ENCODE results near the gene ALKBH4. TPM values are rescaled to one million over a fixed set of nuclear protein-coding genes. Genes with fewer than 3 reads are reported as not detected.

Gene ALKBH4
- polyA plus RNA-seq, 4 donors = 6.7 to 10.1 (median 8.9) TPM

GRCh38 chr7:102453319-102453718 lies 11.3 kb downstream of the ALKBH4 start:
- Histone ChIP-seq H3K4me3 (ENCODE audit: low read depth in 1 of 3, low read length in 3 of 3) (no peak overlapping the region), H3K9me3 (ENCODE audit: control insufficient read depth in 2 of 2, insufficient read depth in 1 of 2, low read depth in 1 of 2, low read length in 1 of 2) (no peaks in the 10 kb centered on the region), H3K27ac (ENCODE audit: low read depth in 1 of 3, low read length in 2 of 3) (no peak overlapping the region), H3K27me3 (ENCODE audit: control insufficient read depth in 3 of 3, insufficient read depth in 3 of 3, low read length in 3 of 3) (no peaks in the 10 kb centered on the region), H3K36me3 (ENCODE audit: control insufficient read depth in 3 of 3, insufficient read depth in 2 of 3, low read depth in 1 of 3, low read length in 3 of 3) (peaks cover 7 to 37% (median 13%) of the 10 kb centered on the region in 3 donors), H3K4me1 (ENCODE audit: control insufficient read depth in 3 of 3, insufficient read depth in 2 of 3, low read depth in 1 of 3, low read length in 2 of 3) (no peaks in the 10 kb centered on the region)
- WGBS, 3 donors = 80 to 83% (median 83%) methylated on average over 7 of the region's 7 CpGs
- FAIRE-seq (no peak), DNase-seq (no peak)

DNA sequence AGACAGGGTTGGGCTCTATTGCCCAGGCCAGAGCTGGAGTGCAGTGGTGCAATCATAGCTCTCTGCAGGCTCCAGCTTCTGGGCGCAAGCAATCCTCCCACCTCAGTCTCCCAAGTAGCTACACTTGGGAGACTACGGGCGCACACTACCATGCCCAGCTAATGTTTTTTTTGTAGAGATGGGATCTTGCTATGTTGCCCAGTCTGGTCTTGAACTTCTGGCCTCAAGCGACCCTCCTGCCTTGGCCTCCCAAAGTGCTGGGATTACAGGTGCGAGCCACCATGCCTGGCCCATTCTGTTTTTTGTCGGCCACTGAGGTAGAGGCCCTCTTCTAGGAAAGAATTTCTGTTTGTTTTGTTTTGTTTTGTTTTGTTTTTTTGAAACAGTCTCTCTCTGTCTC lies 12.2 kb downstream of the ALKBH4 start:
- peaks cover 2 to 35% (median 9%) of the 10 kb centered on the region in 3 donors for H3K36me3 ChIP-seq (ENCODE audit: control insufficient read depth in 3 of 3, insufficient read depth in 2 of 3, low read depth in 1 of 3, low read length in 3 of 3)
- FAIRE-seq (no peak), DNase-seq (no peak)
- no peak overlapping the region for H3K27ac ChIP-seq (ENCODE audit: low read depth in 1 of 3, low read length in 2 of 3)
- H3K4me3 ChIP-seq (ENCODE audit: low read depth in 1 of 3, low read length in 3 of 3) = no peak overlapping the region
- H3K27me3 ChIP-seq (ENCODE audit: control insufficient read depth in 3 of 3, insufficient read depth in 3 of 3, low read length in 3 of 3) = no peaks in the 10 kb centered on the region
- H3K9me3 ChIP-seq (ENCODE audit: control insufficient read depth in 2 of 2, insufficient read depth in 1 of 2, low read depth in 1 of 2, low read length in 1 of 2) = no peaks in the 10 kb centered on the region
- WGBS, 3 donors = 91 to 95% (median 92%) methylated on average over 6 of the region's 6 CpGs
- H3K4me1 ChIP-seq (ENCODE audit: control insufficient read depth in 3 of 3, insufficient read depth in 2 of 3, low read depth in 1 of 3, low read length in 2 of 3) = no peaks in the 10 kb centered on the region

DNA sequence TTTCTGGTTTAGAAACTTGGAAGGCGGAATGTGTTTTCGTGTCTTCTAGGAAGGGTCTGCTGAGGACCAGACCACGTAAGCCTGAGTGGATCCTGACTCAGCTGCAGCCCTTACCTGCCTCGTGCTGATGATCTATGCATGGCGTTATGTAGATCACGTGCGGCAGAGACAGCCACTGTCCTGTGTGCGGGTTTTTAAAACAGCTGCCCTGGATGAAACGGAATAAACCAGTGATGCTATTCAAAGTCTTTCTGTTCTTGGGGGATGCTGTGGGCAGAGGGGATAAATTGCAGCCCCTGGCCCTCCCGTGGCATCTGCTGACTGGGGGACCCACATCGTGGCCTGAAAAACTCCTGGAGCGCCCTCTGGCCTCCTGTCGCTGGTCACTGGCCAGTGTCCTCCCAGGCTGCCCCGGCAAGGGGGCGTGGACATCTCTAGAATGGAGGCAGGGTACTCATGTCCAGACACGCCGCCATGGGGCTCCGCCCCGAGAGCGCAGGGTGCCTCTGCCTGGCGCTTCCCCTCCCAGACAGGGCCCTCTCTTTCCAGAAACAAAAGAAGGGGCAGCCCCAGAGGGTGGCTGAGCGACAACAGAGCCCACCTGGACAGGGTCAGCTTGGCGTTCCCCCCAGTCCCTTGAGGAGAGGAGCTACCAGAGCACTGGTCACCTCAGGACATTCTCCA lies 13.2 kb downstream of the ALKBH4 start:
- H3K36me3 ChIP-seq (ENCODE audit: control insufficient read depth in 3 of 3, insufficient read depth in 2 of 3, low read depth in 1 of 3, low read length in 3 of 3) = peaks cover 4 to 35% (median 5%) of the 10 kb centered on the region in 3 donors
- H3K27me3 ChIP-seq (ENCODE audit: control insufficient read depth in 3 of 3, insufficient read depth in 3 of 3, low read length in 3 of 3) = no peaks in the 10 kb centered on the region
- no peak for DNase-seq
- no peak overlapping the region for H3K27ac ChIP-seq (ENCODE audit: low read depth in 1 of 3, low read length in 2 of 3)
- WGBS, 3 donors = 50 to 62% (median 54%) methylated on average over 22 to 23 of the region's 23 CpGs
- no peak for FAIRE-seq
- no peaks in the 10 kb centered on the region for H3K4me1 ChIP-seq (ENCODE audit: control insufficient read depth in 3 of 3, insufficient read depth in 2 of 3, low read depth in 1 of 3, low read length in 2 of 3)
- no peaks in the 10 kb centered on the region for H3K9me3 ChIP-seq (ENCODE audit: control insufficient read depth in 2 of 2, insufficient read depth in 1 of 2, low read depth in 1 of 2, low read length in 1 of 2)
- H3K4me3 ChIP-seq (ENCODE audit: low read depth in 1 of 3, low read length in 3 of 3) = no peak overlapping the region

GRCh38 chr7:102450242-102450641 lies 14.4 kb downstream of the ALKBH4 start:
- H3K9me3 ChIP-seq (ENCODE audit: control insufficient read depth in 2 of 2, insufficient read depth in 1 of 2, low read depth in 1 of 2, low read length in 1 of 2) = no peaks in the 10 kb centered on the region
- WGBS, 3 donors = 41 to 73% (median 66%) methylated on average over 6 of the region's 6 CpGs
- DNase-seq (no peak), FAIRE-seq (no peak)
- H3K36me3 ChIP-seq (ENCODE audit: control insufficient read depth in 3 of 3, insufficient read depth in 2 of 3, low read depth in 1 of 3, low read length in 3 of 3) = peaks cover 0 to 26% (median 4%) of the 10 kb centered on the region in 3 donors
- no peaks in the 10 kb centered on the region for H3K27me3 ChIP-seq (ENCODE audit: control insufficient read depth in 3 of 3, insufficient read depth in 3 of 3, low read length in 3 of 3)
- H3K4me1 ChIP-seq (ENCODE audit: control insufficient read depth in 3 of 3, insufficient read depth in 2 of 3, low read depth in 1 of 3, low read length in 2 of 3) = no peaks in the 10 kb centered on the region
- no peak overlapping the region for H3K27ac ChIP-seq (ENCODE audit: low read depth in 1 of 3, low read length in 2 of 3)
- H3K4me3 ChIP-seq (ENCODE audit: low read depth in 1 of 3, low read length in 3 of 3) = no peak overlapping the region

DNA sequence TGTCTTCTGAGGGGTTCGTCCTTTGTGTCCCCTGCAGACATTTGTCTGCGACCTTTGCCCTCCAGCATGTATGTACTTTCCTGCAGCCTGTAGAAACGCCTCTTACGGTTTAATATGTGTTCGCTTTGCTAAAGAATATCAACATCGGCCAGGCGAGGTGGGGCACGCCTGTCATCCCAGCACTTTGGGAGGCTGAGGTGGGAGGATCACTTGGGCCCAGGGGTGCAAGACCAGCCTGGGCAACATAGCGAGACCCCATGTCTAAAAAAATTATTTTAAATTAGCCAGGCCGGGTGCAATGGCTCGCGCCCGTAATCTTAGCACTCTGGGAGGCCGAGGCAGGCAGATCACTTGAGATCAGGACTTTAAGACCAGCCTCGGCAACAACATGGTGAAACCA lies 15.5 kb downstream of the ALKBH4 start:
- Histone ChIP-seq H3K27me3 (ENCODE audit: control insufficient read depth in 3 of 3, insufficient read depth in 3 of 3, low read length in 3 of 3) (no peaks in the 10 kb centered on the region), H3K9me3 (ENCODE audit: control insufficient read depth in 2 of 2, insufficient read depth in 1 of 2, low read depth in 1 of 2, low read length in 1 of 2) (no peaks in the 10 kb centered on the region), H3K36me3 (ENCODE audit: control insufficient read depth in 3 of 3, insufficient read depth in 2 of 3, low read depth in 1 of 3, low read length in 3 of 3) (peaks cover 0 to 27% (median 4%) of the 10 kb centered on the region in 3 donors), H3K27ac (ENCODE audit: low read depth in 1 of 3, low read length in 2 of 3) (no peak overlapping the region), H3K4me1 (ENCODE audit: control insufficient read depth in 3 of 3, insufficient read depth in 2 of 3, low read depth in 1 of 3, low read length in 2 of 3) (no peaks in the 10 kb centered on the region), H3K4me3 (ENCODE audit: low read depth in 1 of 3, low read length in 3 of 3) (no peak overlapping the region)
- 80 to 95% (median 88%) methylated on average over 15 of the region's 15 CpGs for WGBS, 3 donors
- FAIRE-seq (no peak), DNase-seq (no peak)

- H3K4me1 ChIP-seq (ENCODE audit: control insufficient read depth in 3 of 3, insufficient read depth in 2 of 3, low read depth in 1 of 3, low read length in 2 of 3) = no peaks in the 10 kb centered on the region
- peaks cover 0 to 24% (median 4%) of the 10 kb centered on the region in 3 donors for H3K36me3 ChIP-seq (ENCODE audit: control insufficient read depth in 3 of 3, insufficient read depth in 2 of 3, low read depth in 1 of 3, low read length in 3 of 3)
- no peaks in the 10 kb centered on the region for H3K27me3 ChIP-seq (ENCODE audit: control insufficient read depth in 3 of 3, insufficient read depth in 3 of 3, low read length in 3 of 3)
- WGBS, 3 donors = 86 to 91% (median 87%) methylated on average over 14 of the region's 14 CpGs
- no peaks in the 10 kb centered on the region for H3K9me3 ChIP-seq (ENCODE audit: control insufficient read depth in 2 of 2, insufficient read depth in 1 of 2, low read depth in 1 of 2, low read length in 1 of 2)
- no peak overlapping the region for H3K4me3 ChIP-seq (ENCODE audit: low read depth in 1 of 3, low read length in 3 of 3)
- H3K27ac ChIP-seq (ENCODE audit: low read depth in 1 of 3, low read length in 2 of 3) = no peak overlapping the region
- DNase-seq = no peak
- FAIRE-seq = no peak
These were observed 17.4 kb downstream of the ALKBH4 start for GRCh38 chr7:102447311-102447710.

DNA sequence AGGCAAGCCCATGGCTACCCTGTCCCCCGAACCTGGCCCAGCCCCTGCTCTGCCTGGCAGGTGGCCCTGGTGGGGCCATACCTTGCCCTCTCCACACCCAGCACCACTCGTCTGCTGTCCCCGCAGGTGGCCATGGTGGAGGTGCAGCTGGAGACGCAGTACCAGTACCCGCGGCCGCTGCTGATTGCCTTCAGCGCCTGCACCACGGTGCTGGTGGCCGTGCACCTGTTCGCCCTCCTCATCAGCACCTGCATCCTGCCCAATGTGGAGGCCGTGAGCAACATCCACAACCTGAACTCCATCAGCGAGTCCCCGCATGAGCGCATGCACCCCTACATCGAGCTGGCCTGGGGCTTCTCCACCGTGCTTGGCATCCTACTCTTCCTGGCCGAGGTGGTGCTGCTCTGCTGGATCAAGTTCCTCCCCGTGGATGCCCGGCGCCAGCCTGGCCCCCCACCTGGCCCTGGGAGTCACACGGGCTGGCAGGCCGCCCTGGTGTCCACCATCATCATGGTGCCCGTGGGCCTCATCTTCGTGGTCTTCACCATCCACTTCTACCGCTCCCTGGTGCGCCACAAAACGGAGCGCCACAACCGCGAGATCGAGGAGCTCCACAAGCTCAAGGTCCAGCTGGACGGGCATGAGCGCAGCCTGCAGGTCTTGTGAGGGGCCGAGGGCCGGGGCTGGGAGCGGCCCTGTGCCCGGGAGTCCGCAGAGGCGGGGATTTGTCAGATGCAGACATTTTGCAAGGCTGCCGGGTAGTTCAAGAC lies 18.1 kb downstream of the ALKBH4 start:
- H3K27ac ChIP-seq (ENCODE audit: low read depth in 1 of 3, low read length in 2 of 3) = peak overlapping the region in 1 of 3 donors; percentile 63
- H3K36me3 ChIP-seq (ENCODE audit: control insufficient read depth in 3 of 3, insufficient read depth in 2 of 3, low read depth in 1 of 3, low read length in 3 of 3) = peaks cover 0 to 27% (median 4%) of the 10 kb centered on the region in 3 donors
- DNase-seq (no peak), FAIRE-seq (no peak)
- H3K9me3 ChIP-seq (ENCODE audit: control insufficient read depth in 2 of 2, insufficient read depth in 1 of 2, low read depth in 1 of 2, low read length in 1 of 2) = no peaks in the 10 kb centered on the region
- WGBS, 3 donors = 89 to 93% (median 92%) methylated on average over 41 of the region's 41 CpGs
- H3K27me3 ChIP-seq (ENCODE audit: control insufficient read depth in 3 of 3, insufficient read depth in 3 of 3, low read length in 3 of 3) = no peaks in the 10 kb centered on the region
- H3K4me3 ChIP-seq (ENCODE audit: low read depth in 1 of 3, low read length in 3 of 3) = no peak overlapping the region
- H3K4me1 ChIP-seq (ENCODE audit: control insufficient read depth in 3 of 3, insufficient read depth in 2 of 3, low read depth in 1 of 3, low read length in 2 of 3) = no peaks in the 10 kb centered on the region

GRCh38 chr7:102445674-102446071 lies 19.0 kb downstream of the ALKBH4 start:
- Histone ChIP-seq H3K27me3 (ENCODE audit: control insufficient read depth in 3 of 3, insufficient read depth in 3 of 3, low read length in 3 of 3) (no peaks in the 10 kb centered on the region), H3K27ac (ENCODE audit: low read depth in 1 of 3, low read length in 2 of 3) (peak overlapping the region in 1 of 3 donors; percentile 67), H3K9me3 (ENCODE audit: control insufficient read depth in 2 of 2, insufficient read depth in 1 of 2, low read depth in 1 of 2, low read length in 1 of 2) (no peaks in the 10 kb centered on the region), H3K4me3 (ENCODE audit: low read depth in 1 of 3, low read length in 3 of 3) (no peak overlapping the region), H3K4me1 (ENCODE audit: control insufficient read depth in 3 of 3, insufficient read depth in 2 of 3, low read depth in 1 of 3, low read length in 2 of 3) (no peaks in the 10 kb centered on the region), H3K36me3 (ENCODE audit: control insufficient read depth in 3 of 3, insufficient read depth in 2 of 3, low read depth in 1 of 3, low read length in 3 of 3) (peaks cover 0 to 28% (median 4%) of the 10 kb centered on the region in 3 donors)
- DNase-seq = no peak
- FAIRE-seq = no peak
- 67 to 73% (median 70%) methylated on average over 2 of the region's 2 CpGs for WGBS, 3 donors
